NT2/D1 (cell line): ENCODE measurements around the gene ARID1A.

Experiments
- SUZ12 ChIP-seq: IDR thresholded peaks from 2 replicates; pipeline ENCODE4 v1.6.1; 2011; ENCODE audit not compliant: insufficient read length, insufficient read depth; ENCODE audit errors: extremely low read depth
- YY1 ChIP-seq: IDR thresholded peaks from 2 replicates; pipeline ENCODE4 v1.6.1; 2011; ENCODE audit not compliant: insufficient read length, insufficient read depth
- ZNF274 ChIP-seq: IDR thresholded peaks from 2 replicates; pipeline ENCODE4 v1.6.1; 2011; ENCODE audit warnings: mild to moderate bottlenecking, low read depth, low read length

- no peak for TF ChIP-seq YY1
- TF ChIP-seq ZNF274 = no peak
- no peak for TF ChIP-seq SUZ12
Measured at GRCh38 chr1:26791626-26792025, 95.8 kb downstream of the ARID1A start.
